ENCODE results near the gene KIAA0319L. TPM values are rescaled to one million over a fixed set of nuclear protein-coding genes. Genes with fewer than 3 reads are reported as not detected.

The KIAA0319L gene
- total RNA-seq, 6 donors from 2014 or later, result 68.1 to 140 (median 107) TPM

- TF ChIP-seq POLR2AphosphoS5 (IDR thresholded peaks at IDR 0.05) (no peak), POLR2A (IDR thresholded peaks at IDR 0.05) (no peak), CTCF (IDR thresholded peaks at IDR 0.05) (no peak), EP300 (IDR thresholded peaks at IDR 0.05) (no peak)
- ATAC-seq (ENCODE audit: low FRiP score in 2 of 2) (no peak), DNase-seq (no peak)
- WGBS, 2 donors, result 88 to 94% methylated on average over 3 of the region's 3 CpGs
- Histone ChIP-seq H3K27ac (no peak overlapping the region), H3K36me3 (peaks cover 17 to 92% (median 47%) of the 10 kb centered on the region in 4 donors), H3K9me3 (no peaks in the 10 kb centered on the region), H3K4me1 (no peaks in the 10 kb centered on the region), H3K27me3 (no peaks in the 10 kb centered on the region), H3K4me3 (no peak overlapping the region)
These were observed 158.5 kb downstream of the KIAA0319L start for GRCh38 chr1:35398739-35399138.

DNA sequence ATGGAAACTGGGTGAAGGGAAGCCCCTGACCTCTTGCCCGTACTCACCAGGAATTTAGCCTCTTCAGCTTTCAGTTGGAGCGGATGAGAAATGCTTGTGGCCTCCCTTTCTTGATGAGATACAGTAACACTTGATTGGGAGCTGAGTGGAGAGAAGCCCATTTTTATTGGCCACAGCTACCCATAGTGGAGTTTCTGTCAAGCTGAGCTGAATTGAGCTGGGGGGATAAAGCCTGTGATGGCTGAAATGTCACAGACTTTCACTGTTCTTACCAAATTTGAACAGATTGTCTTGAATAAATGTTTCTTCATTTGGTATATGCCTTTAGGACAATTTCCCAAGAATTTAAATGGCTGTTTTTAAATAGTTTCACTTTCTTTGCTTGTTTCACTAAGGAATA is 162.8 kb downstream of the KIAA0319L start:
- H3K4me1 ChIP-seq, result no peaks in the 10 kb centered on the region
- TF ChIP-seq EP300 (IDR thresholded peaks at IDR 0.05) (no peak), POLR2A (IDR thresholded peaks at IDR 0.05) (no peak), CTCF (IDR thresholded peaks at IDR 0.05) (no peak), POLR2AphosphoS5 (IDR thresholded peaks at IDR 0.05) (no peak)

DNA sequence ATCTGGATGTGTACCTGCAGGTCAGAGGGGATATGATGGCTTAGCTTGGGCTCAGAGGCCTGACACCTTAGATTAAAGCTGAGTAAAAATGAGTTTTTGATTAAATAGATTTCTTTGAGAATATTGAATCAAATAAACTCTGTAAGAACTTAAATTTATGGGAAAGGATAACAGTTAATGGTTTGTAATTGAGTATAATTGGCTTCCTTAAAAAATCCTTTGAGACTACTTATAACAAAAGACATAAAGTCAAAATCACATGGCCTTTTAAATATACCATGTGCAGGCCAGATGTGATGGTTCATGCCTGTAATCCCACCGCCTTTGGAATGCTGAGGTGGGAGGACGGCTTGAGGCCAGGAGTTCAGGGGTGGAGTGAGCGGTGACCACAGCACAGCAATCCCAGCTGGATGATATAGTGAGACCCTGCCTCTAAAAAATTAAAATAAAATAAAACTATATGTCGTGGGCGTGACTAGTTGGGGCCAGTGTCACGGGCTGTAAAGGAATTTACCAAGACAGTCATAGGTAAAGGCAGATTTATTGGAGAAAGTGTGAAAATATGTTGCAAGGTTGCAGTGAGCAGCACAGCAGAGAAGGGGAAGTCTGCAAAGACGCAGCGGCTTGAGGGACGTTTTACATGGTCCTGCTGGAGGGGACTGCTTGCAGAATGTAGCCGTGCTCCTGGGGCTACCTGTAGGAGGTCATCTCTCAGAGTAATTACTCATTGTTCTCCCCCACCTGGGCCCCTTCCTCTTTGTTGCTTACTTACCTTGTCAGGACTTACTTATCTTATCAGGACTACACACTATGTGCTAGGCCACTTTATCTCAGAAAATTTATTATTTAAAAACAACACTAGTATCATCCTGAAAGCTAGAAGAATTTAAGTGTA is 166.4 kb downstream of the KIAA0319L start:
- H3K27me3 ChIP-seq, result no peaks in the 10 kb centered on the region
- ATAC-seq (ENCODE audit: low FRiP score in 2 of 2) (no peak), DNase-seq (no peak)
- no peak overlapping the region for H3K27ac ChIP-seq
- H3K36me3 ChIP-seq, result peaks cover 4 to 79% (median 41%) of the 10 kb centered on the region in 4 donors
- no peaks in the 10 kb centered on the region for H3K9me3 ChIP-seq
- H3K4me3 ChIP-seq, result no peak overlapping the region
- TF ChIP-seq CTCF (IDR thresholded peaks at IDR 0.05), result no peak
- TF ChIP-seq EP300 (IDR thresholded peaks at IDR 0.05), result no peak
- TF ChIP-seq POLR2AphosphoS5 (IDR thresholded peaks at IDR 0.05), result no peak
- no peak for TF ChIP-seq POLR2A (IDR thresholded peaks at IDR 0.05)
- 82 to 85% methylated on average over 10 of the region's 10 CpGs for WGBS, 2 donors
- no peaks in the 10 kb centered on the region for H3K4me1 ChIP-seq

More for the DNA sequence above, 162.8 kb downstream of the KIAA0319L start:
- no peak for ATAC-seq (ENCODE audit: low FRiP score in 2 of 2)
- Histone ChIP-seq H3K27ac (no peak overlapping the region), H3K36me3 (peaks cover 13 to 83% (median 44%) of the 10 kb centered on the region in 4 donors), H3K4me3 (no peak overlapping the region), H3K27me3 (no peaks in the 10 kb centered on the region), H3K9me3 (no peaks in the 10 kb centered on the region)
- WGBS, 2 donors, result 93 to 97% methylated on average over 2 of the region's 2 CpGs
- DNase-seq, result no peak

- ATAC-seq (ENCODE audit: low FRiP score in 2 of 2) (no peak), DNase-seq (no peak)
- Histone ChIP-seq H3K9me3 (no peaks in the 10 kb centered on the region), H3K4me1 (no peaks in the 10 kb centered on the region), H3K4me3 (no peak overlapping the region), H3K27me3 (no peaks in the 10 kb centered on the region), H3K36me3 (peaks cover 4 to 54% (median 22%) of the 10 kb centered on the region in 4 donors), H3K27ac (no peak overlapping the region)
- 70 to 84% methylated on average over 6 of the region's 6 CpGs for WGBS, 2 donors
- TF ChIP-seq CTCF (IDR thresholded peaks at IDR 0.05) (no peak), POLR2A (IDR thresholded peaks at IDR 0.05) (no peak), EP300 (IDR thresholded peaks at IDR 0.05) (no peak), POLR2AphosphoS5 (IDR thresholded peaks at IDR 0.05) (no peak)
These were observed 170.2 kb downstream of the KIAA0319L start for GRCh38 chr1:35386959-35387358.

Measured in upper lobe of left lung (tissue), 6 donors.